Kasumi-1 (cell line): ENCODE data around the gene CAPZB.
A peak's percentile ranks its signal among the peaks of the same experiment; 100 is the strongest.
"Not testable (repeated sequence)": the region's sequence is repeated elsewhere in the genome, so short reads cannot be mapped to it uniquely, and the experiment has no call there.

Experiments
- DNase-seq, 2 experiments: peaks; one replicate each; lab custom pipeline; 2025; lab: John Stamatoyannopoulos, UW

CAPZB gene

GRCh38 chr1:19497443-19497842 lies 12.1 kb upstream of the CAPZB start:
- DNase-seq, result not testable (repeated sequence)

GRCh38 chr1:19496527-19496874 lies 11.2 kb upstream of the CAPZB start:
- no peak for DNase-seq

- DNase-seq, result no peak
Observed at GRCh38 chr1:19495799-19496526, 10.6 kb upstream of the CAPZB start.

GRCh38 chr1:19495000-19495656 lies 9.8 kb upstream of the CAPZB start:
- DNase-seq, result no peak

GRCh38 chr1:19493547-19493946 lies 8.2 kb upstream of the CAPZB start:
- DNase-seq, result no peak

GRCh38 chr1:19489996-19490395 lies 4.7 kb upstream of the CAPZB start:
- no peak for DNase-seq

- DNase-seq, result no peak
Observed at GRCh38 chr1:19488136-19488535, 2.8 kb upstream of the CAPZB start.

GRCh38 chr1:19484798-19485361 lies 459 bp downstream of the CAPZB start:
- no peak for DNase-seq

- no peak for DNase-seq
Observed at GRCh38 chr1:19484338-19484797, 971 bp downstream of the CAPZB start.

GRCh38 chr1:19483691-19484090 lies 1.6 kb downstream of the CAPZB start:
- DNase-seq, result no peak

GRCh38 chr1:19483261-19483660 lies 2.1 kb downstream of the CAPZB start:
- no peak for DNase-seq

GRCh38 chr1:19481826-19482398 lies 3.4 kb downstream of the CAPZB start:
- no peak for DNase-seq

- DNase-seq, result no peak
Observed at GRCh38 chr1:19480282-19480681, 5.1 kb downstream of the CAPZB start.

GRCh38 chr1:19479351-19480120 lies 5.8 kb downstream of the CAPZB start:
- DNase-seq, result no peak

GRCh38 chr1:19478322-19478721 lies 7.0 kb downstream of the CAPZB start:
- DNase-seq, result peak; percentile 49 to 53

GRCh38 chr1:19477284-19478249 lies 7.8 kb downstream of the CAPZB start:
- DNase-seq, result peak; percentile 92 to 94

GRCh38 chr1:19476450-19477190 lies 8.7 kb downstream of the CAPZB start:
- peak; percentile 97 for DNase-seq

- DNase-seq, result no peak
Observed at GRCh38 chr1:19475296-19475695, 10.0 kb downstream of the CAPZB start.

GRCh38 chr1:19472174-19472573 lies 13.2 kb downstream of the CAPZB start:
- DNase-seq, result no peak

- no peak for DNase-seq
Observed at GRCh38 chr1:19469004-19469403, 16.3 kb downstream of the CAPZB start.
